Activated CD8-positive, alpha-beta memory T cell treated with anti-CD3 and anti-CD28 coated beads for 48 hours (primary cell): ENCODE results near the gene LYPD4.
A peak's percentile ranks its signal among the peaks of the same experiment; 100 is the strongest.
"Not testable (repeated sequence)": the region's sequence is repeated elsewhere in the genome, so short reads cannot be mapped to it uniquely, and the experiment has no call there.

Experiments
- DNase-seq, 3 experiments: peaks; one replicate each; pipeline ENCODE4 v3.0.0-alpha.2; 2020; ENCODE audit warnings: low read depth in 2 of 3, low spot score in 2 of 3

Gene LYPD4

GRCh38 chr19:41801792-41802211, 42.7 kb downstream of the LYPD4 start:
- no peak for DNase-seq

- DNase-seq, result no peak
Measured at GRCh38 chr19:41801031-41801430, 43.5 kb downstream of the LYPD4 start.

GRCh38 chr19:41799444-41800000, 45.0 kb downstream of the LYPD4 start:
- no peak for DNase-seq

- DNase-seq, result no peak
Measured at GRCh38 chr19:41796901-41797300, 47.6 kb downstream of the LYPD4 start.

GRCh38 chr19:41796362-41796761, 48.1 kb downstream of the LYPD4 start, which contains the start of gene CEACAM3:
TSS of gene CEACAM3 (plus strand) at chr19:41796587. CDS start at chr19:41796678, 91 bp downstream.
- no peak for DNase-seq

- peak in 1 of 3 experiments; percentile 27 for DNase-seq
Measured at GRCh38 chr19:41795031-41795461, 49.4 kb downstream of the LYPD4 start.

GRCh38 chr19:41793414-41793727, 51.1 kb downstream of the LYPD4 start:
- no peak for DNase-seq

- peak in 2 of 3 experiments; percentile 18 to 33 for DNase-seq
Measured at GRCh38 chr19:41792513-41793413, 51.7 kb downstream of the LYPD4 start.

- DNase-seq, result not testable (repeated sequence)
Measured at GRCh38 chr19:41789053-41789452, 55.4 kb downstream of the LYPD4 start.

GRCh38 chr19:41788518-41788917, 56.0 kb downstream of the LYPD4 start:
- DNase-seq, result not testable (repeated sequence)
